OCI-LY1 (cell line): Measurements from ENCODE around the gene BCKDHB.

ENCODE experiments used
- H2AFZ ChIP-seq: fragments of 200-600 bp; sonication (generic), shearing (Covaris generic); 2 replicates; pipeline ENCODE4 v1.6.0; 2014; ENCODE audit warnings: antibody characterized with exemption, mild to moderate bottlenecking, low read length
- H3F3A ChIP-seq: fragments of 200-600 bp; sonication (generic), shearing (Covaris generic); 2 replicates; pipeline ENCODE4 v1.6.0; 2014; ENCODE audit warnings: mild to moderate bottlenecking, antibody characterized with exemption, low read length, moderate library complexity; ENCODE audit not compliant: insufficient read depth
- H3K27ac ChIP-seq: fragments of 200-600 bp; sonication (generic); 2 replicates; pipeline ENCODE4 v1.5.1; 2014; ENCODE audit warnings: low read length, mixed run types, mild to moderate bottlenecking, low read depth; ENCODE audit not compliant: poor library complexity, severe bottlenecking
- H3K27me3 ChIP-seq: fragments of 200-600 bp; sonication (generic); 2 replicates; pipeline ENCODE4 v1.6.0; 2014; ENCODE audit warnings: antibody characterized with exemption, mild to moderate bottlenecking, low read length, moderate library complexity; ENCODE audit not compliant: insufficient read depth
- H3K36me3 ChIP-seq: fragments of 200-600 bp; sonication (generic); 2 replicates; pipeline ENCODE4 v1.6.1; 2014; ENCODE audit warnings: mild to moderate bottlenecking, antibody characterized with exemption, low read length, moderate library complexity, mixed read lengths; ENCODE audit not compliant: insufficient read depth
- H3K4me1 ChIP-seq: fragments of 200-600 bp; sonication (generic); 2 replicates; pipeline ENCODE4 v1.5.1; 2014; ENCODE audit warnings: mild to moderate bottlenecking, low read length, moderate library complexity; ENCODE audit not compliant: insufficient read depth, severe bottlenecking
- H3K4me2 ChIP-seq: fragments of 200-600 bp; sonication (generic), shearing (Covaris generic); 2 replicates; pipeline ENCODE4 v1.6.1; 2014; ENCODE audit warnings: low read length
- H3K4me3 ChIP-seq: fragments of 200-600 bp; sonication (generic); 2 replicates; pipeline ENCODE4 v1.5.1; 2014; ENCODE audit warnings: low read length, low read depth, mild to moderate bottlenecking, mixed read lengths; ENCODE audit not compliant: poor library complexity, severe bottlenecking
- H3K79me2 ChIP-seq: fragments of 200-600 bp; shearing (Covaris generic); 2 replicates; pipeline ENCODE4 v1.6.1; 2016; ENCODE audit warnings: mixed run types, low read length, mixed read lengths; ENCODE audit not compliant: insufficient read depth
- H3K9ac ChIP-seq: fragments of 200-600 bp; sonication (generic), shearing (Covaris generic); 2 replicates; pipeline ENCODE4 v1.6.1; 2014; ENCODE audit warnings: mild to moderate bottlenecking, low read length, mixed read lengths
- H3K9me2 ChIP-seq: fragments of 200-600 bp; sonication (generic), shearing (Covaris generic); 2 replicates; pipeline ENCODE4 v1.6.1; 2014; ENCODE audit warnings: low read depth, mild to moderate bottlenecking, low read length, mixed read lengths
- H3K9me3 ChIP-seq: fragments of 200-600 bp; shearing (Covaris generic); 2 replicates; pipeline ENCODE4 v1.6.1; 2014; ENCODE audit warnings: low read length, mixed read lengths
- H4K20me1 ChIP-seq: fragments of 200-600 bp; sonication (generic), shearing (Covaris generic); 2 replicates; pipeline ENCODE4 v1.6.0; 2016; ENCODE audit warnings: mild to moderate bottlenecking, low read length; ENCODE audit not compliant: insufficient read depth
- CTCF ChIP-seq: fragments of 200-600 bp; sonication (generic), shearing (Covaris generic); IDR thresholded peaks from 2 replicates; pipeline ENCODE4 v1.5.1; 2017; ENCODE audit warnings: mild to moderate bottlenecking, antibody characterized with exemption, low read length, moderate library complexity, mixed read lengths
- EZH2 ChIP-seq: fragments of 200-600 bp; sonication (generic), shearing (Covaris generic); IDR thresholded peaks from 2 replicates; pipeline ENCODE4 v1.8.0; 2017; ENCODE audit warnings: borderline replicate concordance, mixed run types, mild to moderate bottlenecking, antibody characterized with exemption, low read length, moderate library complexity, mixed read lengths

Gene BCKDHB

GRCh38 chr6:80268865-80269730 lies 162.6 kb downstream of the BCKDHB start:
- Histone ChIP-seq H2AFZ (no peak overlapping the region), H3K36me3 (no peaks in the 10 kb centered on the region)

GRCh38 chr6:80271074-80271473 lies 164.6 kb downstream of the BCKDHB start:
- H3K9me3 ChIP-seq: no peaks in the 10 kb centered on the region
- no peaks in the 10 kb centered on the region for H3K36me3 ChIP-seq
- H3K79me2 ChIP-seq: no peaks in the 10 kb centered on the region
- H3K9ac ChIP-seq: no peak overlapping the region
- no peak overlapping the region for H2AFZ ChIP-seq
- no peak overlapping the region for H3K4me3 ChIP-seq
- H3K4me2 ChIP-seq: no peak overlapping the region
- no peaks in the 10 kb centered on the region for H3K9me2 ChIP-seq
- no peaks in the 10 kb centered on the region for H3K4me1 ChIP-seq
- H3F3A ChIP-seq: no peaks in the 10 kb centered on the region; the same call in 1 of the 2 replicates
- no peak overlapping the region for H3K27ac ChIP-seq
- TF ChIP-seq EZH2: no peak
- TF ChIP-seq CTCF: no peak
- no peaks in the 10 kb centered on the region for H3K27me3 ChIP-seq
- H4K20me1 ChIP-seq: no peaks in the 10 kb centered on the region

More at GRCh38 chr6:80268865-80269730, 162.6 kb downstream of the BCKDHB start:
- Histone ChIP-seq H4K20me1 (no peaks in the 10 kb centered on the region), H3K27ac (no peak overlapping the region), H3K79me2 (no peaks in the 10 kb centered on the region), H3K27me3 (no peaks in the 10 kb centered on the region), H3K9me2 (no peaks in the 10 kb centered on the region), H3K4me3 (no peak overlapping the region), H3K9ac (no peak overlapping the region), H3F3A (no peaks in the 10 kb centered on the region; the same call in 1 of the 2 replicates), H3K4me2 (no peak overlapping the region), H3K9me3 (no peaks in the 10 kb centered on the region), H3K4me1 (no peaks in the 10 kb centered on the region)
- no peak for TF ChIP-seq CTCF
- TF ChIP-seq EZH2: no peak

- H4K20me1 ChIP-seq: no peaks in the 10 kb centered on the region
- H3K9me3 ChIP-seq: no peaks in the 10 kb centered on the region
- H3K4me2 ChIP-seq: no peak overlapping the region
- no peak for TF ChIP-seq EZH2
- no peak for TF ChIP-seq CTCF
- no peak overlapping the region for H3K4me3 ChIP-seq
- no peak overlapping the region for H3K9ac ChIP-seq
- H3K27me3 ChIP-seq: no peaks in the 10 kb centered on the region
- H3K4me1 ChIP-seq: no peaks in the 10 kb centered on the region
- H2AFZ ChIP-seq: no peak overlapping the region
- no peaks in the 10 kb centered on the region for H3K79me2 ChIP-seq
- no peaks in the 10 kb centered on the region for H3K36me3 ChIP-seq
- no peak overlapping the region for H3K27ac ChIP-seq
- no peaks in the 10 kb centered on the region; the same call in 1 of the 2 replicates for H3F3A ChIP-seq
- no peaks in the 10 kb centered on the region for H3K9me2 ChIP-seq
Measured at GRCh38 chr6:80272988-80273387, 166.5 kb downstream of the BCKDHB start.
